Neural crest cell (in vitro differentiated cells): ENCODE measurements around the gene CNN3. TPM values are rescaled to one million over a fixed set of nuclear protein-coding genes. Genes with fewer than 3 reads are reported as not detected.

Source experiments
- DNase-seq: peaks from one replicate; pipeline ENCODE4 v3.0.0; 2021; ENCODE audit warnings: low read depth, mixed read lengths, low spot score
- H3K27ac Mint-ChIP-seq: one replicate; pipeline ENCODE4 v1.8.0; 2021; ENCODE audit warnings: mild to moderate bottlenecking, mixed read lengths; ENCODE audit not compliant: unreplicated experiment
- H3K27me3 Mint-ChIP-seq: 2 replicates; pipeline ENCODE4 v1.8.0; 2021; ENCODE audit warnings: low read depth, mild to moderate bottlenecking, mixed read lengths
- H3K36me3 Mint-ChIP-seq: 2 replicates; pipeline ENCODE4 v1.8.0; 2021; ENCODE audit warnings: low read depth, mild to moderate bottlenecking, mixed read lengths
- H3K4me1 Mint-ChIP-seq: 2 replicates; pipeline ENCODE4 v1.8.0; 2021; ENCODE audit warnings: mixed read lengths
- H3K4me3 Mint-ChIP-seq: one replicate; pipeline ENCODE4 v1.8.0; 2021; ENCODE audit warnings: mild to moderate bottlenecking, mixed read lengths
- H3K9me3 Mint-ChIP-seq: 2 replicates; pipeline ENCODE4 v1.8.0; 2021; ENCODE audit warnings: mixed read lengths
- total RNA-seq: library from RNA; stranded (reverse); gene quantifications from 2 replicates; pipeline ENCODE4 v1.2.1, GENCODE V29; 2021
- TF ChIP-seq, protein P1 (sequence below): fragments of 200-600 bp; sonication (generic); conservative IDR thresholded peaks from 2 replicates; pipeline ENCODE4 v1.5.0; 2021; ENCODE audit warnings: antibody characterized with exemption, mild to moderate bottlenecking

The CNN3 gene
- total RNA-seq, 1 donor from 2014 or later = 322 TPM

DNA sequence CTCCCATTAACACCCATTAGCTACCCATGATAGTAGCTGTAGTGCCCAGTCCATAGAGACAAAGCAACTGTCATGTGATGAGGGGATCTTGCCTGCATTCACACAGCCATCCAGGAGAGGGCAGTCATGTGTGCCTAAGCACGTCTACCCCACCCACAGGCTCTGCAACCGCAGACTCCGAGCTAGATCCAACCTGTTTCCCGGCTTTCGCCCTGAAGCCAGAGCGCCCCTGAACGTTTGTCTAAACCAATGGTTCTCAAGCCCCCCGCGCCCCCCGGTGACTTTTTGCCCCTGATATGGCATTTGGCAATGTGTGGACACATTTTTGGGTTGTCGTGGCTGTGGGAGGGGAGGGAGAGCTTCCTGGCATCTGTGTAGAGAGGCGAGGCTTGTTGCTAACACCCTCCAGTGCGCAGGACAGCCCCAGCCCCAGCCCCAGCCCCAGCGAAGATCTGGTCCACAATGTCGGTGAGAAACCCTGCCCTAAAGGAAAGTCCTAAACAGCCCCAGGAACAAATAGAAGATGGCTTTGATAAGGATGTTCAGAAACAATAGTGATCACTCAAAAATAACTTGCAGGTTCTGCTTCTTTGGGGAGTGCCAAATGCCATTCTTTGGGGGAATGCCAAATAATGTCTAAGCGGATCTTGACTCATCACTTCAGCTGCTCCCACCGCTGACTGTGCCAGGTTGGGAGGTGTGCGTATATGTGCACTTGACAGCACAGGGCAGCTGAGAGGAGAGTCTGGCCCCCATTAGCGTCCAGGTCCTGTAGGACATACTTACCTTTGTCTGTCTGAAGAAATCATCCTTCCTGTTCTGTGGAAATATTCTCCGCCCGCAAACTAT lies 72.2 kb downstream of the CNN3 start:
- H3K4me3 Mint-ChIP-seq = no peak overlapping the region
- H3K27me3 Mint-ChIP-seq = no peaks in the 10 kb centered on the region
- H3K4me1 Mint-ChIP-seq = no peaks in the 10 kb centered on the region
- H3K27ac Mint-ChIP-seq = no peak overlapping the region
- peak; percentile 72 for DNase-seq
- TF ChIP-seq, protein P1, sequence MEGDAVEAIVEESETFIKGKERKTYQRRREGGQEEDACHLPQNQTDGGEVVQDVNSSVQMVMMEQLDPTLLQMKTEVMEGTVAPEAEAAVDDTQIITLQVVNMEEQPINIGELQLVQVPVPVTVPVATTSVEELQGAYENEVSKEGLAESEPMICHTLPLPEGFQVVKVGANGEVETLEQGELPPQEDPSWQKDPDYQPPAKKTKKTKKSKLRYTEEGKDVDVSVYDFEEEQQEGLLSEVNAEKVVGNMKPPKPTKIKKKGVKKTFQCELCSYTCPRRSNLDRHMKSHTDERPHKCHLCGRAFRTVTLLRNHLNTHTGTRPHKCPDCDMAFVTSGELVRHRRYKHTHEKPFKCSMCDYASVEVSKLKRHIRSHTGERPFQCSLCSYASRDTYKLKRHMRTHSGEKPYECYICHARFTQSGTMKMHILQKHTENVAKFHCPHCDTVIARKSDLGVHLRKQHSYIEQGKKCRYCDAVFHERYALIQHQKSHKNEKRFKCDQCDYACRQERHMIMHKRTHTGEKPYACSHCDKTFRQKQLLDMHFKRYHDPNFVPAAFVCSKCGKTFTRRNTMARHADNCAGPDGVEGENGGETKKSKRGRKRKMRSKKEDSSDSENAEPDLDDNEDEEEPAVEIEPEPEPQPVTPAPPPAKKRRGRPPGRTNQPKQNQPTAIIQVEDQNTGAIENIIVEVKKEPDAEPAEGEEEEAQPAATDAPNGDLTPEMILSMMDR = peak; percentile 94
- no peaks in the 10 kb centered on the region for H3K36me3 Mint-ChIP-seq
- H3K9me3 Mint-ChIP-seq = no peaks in the 10 kb centered on the region

DNA sequence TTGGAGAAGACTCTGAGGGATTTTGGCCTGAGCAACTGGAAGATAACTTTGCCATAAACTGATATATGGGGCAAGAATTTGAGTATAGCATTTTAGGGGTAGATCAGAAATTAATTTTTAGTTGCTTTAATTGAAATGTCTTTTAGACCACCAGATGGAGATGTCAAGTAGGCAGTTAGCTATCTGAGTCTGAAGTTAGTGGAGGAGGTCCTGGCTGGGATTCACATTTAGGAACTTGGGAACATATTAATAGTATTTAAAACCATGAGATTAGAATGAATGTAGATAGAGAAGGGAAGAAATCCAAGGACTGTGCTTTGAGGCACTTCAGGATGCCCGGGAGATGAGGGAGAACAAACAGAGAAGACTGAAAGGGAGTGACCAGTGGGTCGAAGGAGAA lies 74.1 kb downstream of the CNN3 start:
- peaks cover 5% of the 10 kb centered on the region for H3K4me1 Mint-ChIP-seq
- no peak overlapping the region for H3K4me3 Mint-ChIP-seq
- DNase-seq = no peak

DNA sequence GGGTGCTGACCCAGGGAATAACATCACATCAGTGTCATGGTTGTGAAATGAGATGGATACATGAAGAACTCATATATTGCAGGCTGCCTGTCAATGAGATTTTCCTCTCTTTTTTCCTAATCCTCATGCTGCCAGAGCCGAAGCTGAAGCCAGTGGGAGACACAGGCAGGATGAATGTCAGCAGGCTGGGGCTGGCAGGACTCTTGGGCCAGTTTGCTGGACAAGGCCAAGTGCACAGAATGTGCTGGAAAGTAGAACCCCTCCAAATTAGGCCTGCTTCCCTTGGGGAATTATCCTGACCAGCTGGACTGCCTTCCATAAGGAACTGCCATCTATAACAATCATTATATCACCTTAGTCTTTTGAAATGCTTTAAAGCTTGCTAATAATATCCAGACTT lies 75.3 kb downstream of the CNN3 start:
- TF ChIP-seq, protein P1 = no peak
- H3K4me1 Mint-ChIP-seq = peaks cover 16% of the 10 kb centered on the region
- H3K36me3 Mint-ChIP-seq = no peaks in the 10 kb centered on the region
- no peaks in the 10 kb centered on the region for H3K9me3 Mint-ChIP-seq
- H3K27ac Mint-ChIP-seq = no peak overlapping the region
- H3K27me3 Mint-ChIP-seq = no peaks in the 10 kb centered on the region
- DNase-seq = no peak
- H3K4me3 Mint-ChIP-seq = no peak overlapping the region

More for the DNA sequence above, 74.1 kb downstream of the CNN3 start:
- TF ChIP-seq, protein P1 = no peak
- Mint-ChIP-seq H3K27ac (no peak overlapping the region), H3K9me3 (no peaks in the 10 kb centered on the region), H3K36me3 (no peaks in the 10 kb centered on the region), H3K27me3 (no peaks in the 10 kb centered on the region)

Other genes starting within 250 kb of the CNN3 start
- 0.64 and 0.77 TPM in 2 replicates for gene SLC44A3, start 106.8 kb downstream of the CNN3 start, total RNA-seq
- gene ALG14, start 145.8 kb upstream of the CNN3 start, total RNA-seq = 4.5 and 5.5 TPM in 2 replicates
- 0.89 and 1.2 TPM in 2 replicates for gene TLCD4, start 190.2 kb upstream of the CNN3 start, total RNA-seq